Transverse colon (tissue), 4 donors: ENCODE data around the gene ACTN1.

Experiments used
- EP300 ChIP-seq: sonication (generic); formaldehyde crosslinking; IDR thresholded peaks from one replicate; pipeline ENCODE4 v1.6.1; 2017; ENCODE audit warnings: antibody characterized with exemption, low read depth
- POLR2A ChIP-seq: fragments of 450-650 bp; IDR thresholded peaks from one replicate; pipeline ENCODE4 v1.6.1; 2016; ENCODE audit warnings: antibody characterized with exemption, mild to moderate bottlenecking, moderate library complexity
- POLR2AphosphoS5 ChIP-seq, 3 donors: sonication (generic); formaldehyde crosslinking; IDR thresholded peaks; one replicate each; pipeline ENCODE4 v1.6.1; 2016; ENCODE audit warnings: antibody characterized with exemption in 3 of 3
- TF ChIP-seq, protein P1 (sequence below), 5 experiments: fragments of 200-600 bp in 3 of 5; fragments of 450-650 bp in 2 of 5; sonication (generic) in 3 of 5; IDR thresholded peaks; 1 replicate in 2 of 5; 2 replicates in 3 of 5; pipeline ENCODE4 v1.5.1; 2016 to 2017; ENCODE audit warnings: antibody characterized with exemption in 5 of 5, inconsistent platforms in 3 of 5, mild to moderate bottlenecking in 2 of 5, moderate library complexity in 1 of 5

DNA sequence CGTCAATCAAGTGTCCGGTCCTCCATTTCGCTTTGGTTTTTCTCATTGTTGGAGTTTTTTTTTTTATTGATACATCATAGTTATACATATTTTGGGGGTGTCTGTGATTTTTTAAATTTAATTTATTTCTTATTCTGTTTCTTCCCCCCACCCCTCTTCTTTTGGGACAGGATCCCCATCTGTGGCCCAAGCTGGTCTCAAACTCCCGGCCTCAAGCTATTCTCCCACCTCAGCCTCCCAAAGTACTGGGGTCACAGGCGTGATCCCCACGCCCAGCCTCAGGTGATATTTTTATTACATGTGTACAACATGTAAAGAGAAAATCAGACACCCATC is 134.9 kb downstream of the ACTN1 start:
- TF ChIP-seq, protein P1, sequence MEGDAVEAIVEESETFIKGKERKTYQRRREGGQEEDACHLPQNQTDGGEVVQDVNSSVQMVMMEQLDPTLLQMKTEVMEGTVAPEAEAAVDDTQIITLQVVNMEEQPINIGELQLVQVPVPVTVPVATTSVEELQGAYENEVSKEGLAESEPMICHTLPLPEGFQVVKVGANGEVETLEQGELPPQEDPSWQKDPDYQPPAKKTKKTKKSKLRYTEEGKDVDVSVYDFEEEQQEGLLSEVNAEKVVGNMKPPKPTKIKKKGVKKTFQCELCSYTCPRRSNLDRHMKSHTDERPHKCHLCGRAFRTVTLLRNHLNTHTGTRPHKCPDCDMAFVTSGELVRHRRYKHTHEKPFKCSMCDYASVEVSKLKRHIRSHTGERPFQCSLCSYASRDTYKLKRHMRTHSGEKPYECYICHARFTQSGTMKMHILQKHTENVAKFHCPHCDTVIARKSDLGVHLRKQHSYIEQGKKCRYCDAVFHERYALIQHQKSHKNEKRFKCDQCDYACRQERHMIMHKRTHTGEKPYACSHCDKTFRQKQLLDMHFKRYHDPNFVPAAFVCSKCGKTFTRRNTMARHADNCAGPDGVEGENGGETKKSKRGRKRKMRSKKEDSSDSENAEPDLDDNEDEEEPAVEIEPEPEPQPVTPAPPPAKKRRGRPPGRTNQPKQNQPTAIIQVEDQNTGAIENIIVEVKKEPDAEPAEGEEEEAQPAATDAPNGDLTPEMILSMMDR (IDR thresholded peaks at IDR 0.05) = no peak
- TF ChIP-seq POLR2A (no peak), POLR2AphosphoS5 (IDR thresholded peaks at IDR 0.05) (no peak), EP300 (no peak)
